HG03565 (cell line): ENCODE data around the gene CXCR5.
"Not testable (repeated sequence)": the region's sequence is repeated elsewhere in the genome, so short reads cannot be mapped to it uniquely, and the experiment has no call there.

Experiments used
- ATAC-seq: cut with Tn5 transposase; IDR thresholded peaks from one replicate; pipeline ENCODE4 v1.9.1; 2021; ENCODE audit warnings: mild to moderate bottlenecking, moderate library complexity; ENCODE audit not compliant: unreplicated experiment

Gene CXCR5

GRCh38 chr11:118883368-118884071 lies at the start of gene CXCR5:
Gene CXCR5 (plus strand): TSS chr11:118883892. CDS start chr11:118883942, 50 bp downstream.
- peak; percentile 63 for ATAC-seq

- no peak for ATAC-seq
These were observed 49.2 kb upstream of the CXCR5 start for GRCh38 chr11:118834427-118835028.

GRCh38 chr11:118837868-118838267 lies 45.8 kb upstream of the CXCR5 start:
- no peak for ATAC-seq

- peak; percentile 75 for ATAC-seq
These were observed 44.7 kb upstream of the CXCR5 start for GRCh38 chr11:118838905-118839553.

GRCh38 chr11:118841469-118842242 lies 42.0 kb upstream of the CXCR5 start:
- no peak for ATAC-seq

GRCh38 chr11:118842369-118842768 lies 41.3 kb upstream of the CXCR5 start:
- ATAC-seq: no peak

GRCh38 chr11:118842843-118843242 lies 40.8 kb upstream of the CXCR5 start:
- not testable (repeated sequence) for ATAC-seq

- ATAC-seq: no peak
These were observed 40.1 kb upstream of the CXCR5 start for GRCh38 chr11:118843565-118843964.

- ATAC-seq: no peak
These were observed 38.3 kb upstream of the CXCR5 start for GRCh38 chr11:118845369-118845768.

- ATAC-seq: no peak
These were observed 37.3 kb upstream of the CXCR5 start for GRCh38 chr11:118846181-118846935.

- ATAC-seq: no peak
These were observed 33.9 kb upstream of the CXCR5 start for GRCh38 chr11:118849825-118850224.

- ATAC-seq: peak; percentile 46
These were observed 31.7 kb upstream of the CXCR5 start for GRCh38 chr11:118851970-118852369.

- no peak for ATAC-seq
These were observed 30.0 kb upstream of the CXCR5 start for GRCh38 chr11:118853678-118854077.

GRCh38 chr11:118856314-118856713 lies 27.4 kb upstream of the CXCR5 start:
- ATAC-seq: no peak

GRCh38 chr11:118857385-118857784 lies 26.3 kb upstream of the CXCR5 start:
- ATAC-seq: no peak

GRCh38 chr11:118859973-118860372 lies 23.7 kb upstream of the CXCR5 start:
- no peak for ATAC-seq

- ATAC-seq: no peak
These were observed 15.0 kb upstream of the CXCR5 start for GRCh38 chr11:118868659-118869058.

GRCh38 chr11:118870396-118871343 lies 13.0 kb upstream of the CXCR5 start:
- peak; percentile 40 for ATAC-seq

GRCh38 chr11:118872403-118872821 lies 11.3 kb upstream of the CXCR5 start:
- ATAC-seq: peak; percentile 38
